GM12878 (cell line): ENCODE data around the gene CCDC27. TPM values are rescaled to one million over a fixed set of nuclear protein-coding genes. Genes with fewer than 3 reads are reported as not detected.

ENCODE experiments used
- ATAC-seq: fragments of 200-7000 bp; cut with Tn5 transposase; 3 replicates; pipeline ENCODE4 v1.9.1; 2020; ENCODE audit warnings: mild to moderate bottlenecking, moderate library complexity
- BruUV-seq: library from RNA; stranded (reverse); fragments of 400-500 nt; replicated peaks from 2 replicates; lab custom pipeline; 2021; lab: Mats Ljungman, UMichigan
- CTCF ChIA-PET: fragments of 300-600 bp; sonication (Branson Sonifier 250); formaldehyde crosslinking; extraction: SDS; loops from one replicate; lab custom pipeline; 2021; ENCODE audit warnings: inconsistent platforms; lab: Yijun Ruan, JAX
- POLR2A ChIA-PET: fragments of 350-600 bp; formaldehyde crosslinking; extraction: SDS; loops from one replicate; lab custom pipeline; 2021; ENCODE audit warnings: inconsistent platforms; lab: Charles Lee
- RAD21 ChIA-PET: fragments of 300-600 bp; sonication (Branson Sonifier 250); formaldehyde crosslinking; loops from one replicate; lab custom pipeline; 2023; ENCODE audit warnings: antibody characterized with exemption; ENCODE audit not compliant: unreplicated experiment; lab: Charles Lee
- SMC1A ChIA-PET: fragments of 300-600 bp; sonication (Branson Sonifier 250); formaldehyde crosslinking; loops from one replicate; lab custom pipeline; 2023; ENCODE audit not compliant: unreplicated experiment, uncharacterized antibody; lab: Charles Lee
- DNase-seq: peaks from one replicate; pipeline ENCODE4 v3.0.0-alpha.2; 2011; ENCODE audit warnings: low read depth, low spot score
- FAIRE-seq: peaks from 3 replicates; lab custom pipeline; 2011; peaks lifted over from hg19 to GRCh38; lab: Jason Lieb, UNC
- H2AFZ ChIP-seq: 2 replicates; pipeline ENCODE4 v1.6.0; 2011; ENCODE audit warnings: low read depth, low read length, control low read depth; ENCODE audit not compliant: control insufficient read depth
- H3K27ac ChIP-seq: 2 replicates; pipeline ENCODE4 v1.5.1; 2011; ENCODE audit warnings: control low read depth; ENCODE audit not compliant: control insufficient read depth, insufficient read depth
- H3K27me3 ChIP-seq, 2 experiments: replicated peaks in 1 of 2; 2 replicates each; pipeline versions ENCODE4 v1.6.0 to v1.6.1; 2011; ENCODE audit warnings: low read length in 1 of 2; ENCODE audit not compliant: control insufficient read depth in 2 of 2, insufficient read depth in 2 of 2
- H3K36me3 ChIP-seq, 2 experiments: 2 replicates each; pipeline ENCODE4 v1.5.1; 2011; ENCODE audit warnings: low read length in 1 of 2; ENCODE audit not compliant: control insufficient read depth in 2 of 2, insufficient read depth in 2 of 2
- H3K4me1 ChIP-seq: 2 replicates; pipeline ENCODE4 v1.6.1; 2011; ENCODE audit warnings: mild to moderate bottlenecking, low read length, moderate library complexity, mixed read lengths; ENCODE audit not compliant: control insufficient read depth, insufficient read depth
- H3K4me2 ChIP-seq: 2 replicates; pipeline ENCODE4 v1.6.0; 2011; ENCODE audit warnings: control low read depth; ENCODE audit not compliant: control insufficient read depth, insufficient read depth
- H3K4me3 ChIP-seq: fragments of 200-600 bp; sonication (generic); 2 replicates; pipeline ENCODE4 v1.5.1; 2016
- H3K79me2 ChIP-seq: 2 replicates; pipeline ENCODE4 v1.6.0; 2011; ENCODE audit warnings: low read length; ENCODE audit not compliant: control insufficient read depth, insufficient read depth
- H3K9ac ChIP-seq: 2 replicates; pipeline ENCODE4 v1.8.0; 2011; ENCODE audit warnings: low read length, control low read depth, mixed read lengths; ENCODE audit not compliant: control insufficient read depth, insufficient read depth
- H3K9me3 ChIP-seq: replicated peaks from 3 replicates; pipeline ENCODE4 v1.5.1; 2011; ENCODE audit warnings: mild to moderate bottlenecking, low read length; ENCODE audit not compliant: control insufficient read depth, insufficient read depth
- H4K20me1 ChIP-seq: 2 replicates; pipeline ENCODE4 v1.6.0; 2011; ENCODE audit not compliant: control insufficient read depth, insufficient read depth
- IRF5 ChIP-seq: fragments of 450-650 bp; IDR thresholded peaks from 2 replicates; pipeline ENCODE4 v1.6.1; 2017; ENCODE audit warnings: borderline replicate concordance
- NR2F1 ChIP-seq: fragments of 450-650 bp; conservative IDR thresholded peaks from 2 replicates; pipeline ENCODE4 v1.6.1; 2017; ENCODE audit warnings: mild to moderate bottlenecking
- PML ChIP-seq: IDR thresholded peaks from 2 replicates; pipeline ENCODE4 v1.6.1; 2012; ENCODE audit warnings: low read length, inconsistent platforms
- POLR2A ChIP-seq: IDR thresholded peaks from 2 replicates; pipeline ENCODE4 v1.6.1; 2011; ENCODE audit warnings: low read depth, mild to moderate bottlenecking, low read length
- RAD21 ChIP-seq: IDR thresholded peaks from 2 replicates; pipeline ENCODE4 v1.6.1; 2011; ENCODE audit warnings: mild to moderate bottlenecking, low read depth, low read length, moderate library complexity; ENCODE audit not compliant: insufficient read depth
- WGBS: methylation state at CpG from one replicate; pipeline ENCODE4 v1.1.6; 2016; ENCODE audit warnings: low lambda C conversion rate; ENCODE audit not compliant: insufficient replicate concordance, insufficient coverage; ENCODE audit errors: missing lambda C conversion rate; 5-methylcytosine and 5-hydroxymethylcytosine counted together
- in situ Hi-C: fragments of 300-500 bp; cut with MboI; formaldehyde crosslinking; loops from 9 replicates; pipeline ENCODE4 v1.14.3; 2018; ENCODE audit warnings: mixed read lengths
- intact Hi-C: fragments of 100-400 bp; cut with micrococcal nuclease; formaldehyde crosslinking; loops from one replicate; pipeline ENCODE4 v1.14.2; 2022; ENCODE audit not compliant: unreplicated experiment
- polyA plus RNA-seq, 11 experiments: library from polyadenylated mRNA; depleted of rRNA in 4 of 11; unstranded in 6 of 11; stranded (reverse) in 5 of 11; fragments of >200 nt; fragmentation: Nextera tagmentation in 4 of 11; fragmentation: Illumina TruSeq in 1 of 11; extraction: Ambion mirVana in 4 of 11; extraction: Trizol in 1 of 11; gene quantifications; 1 replicate in 1 of 11; 2 replicates in 10 of 11; pipeline versions ENCODE4 v1.2.1 to v1.2.3, GENCODE V29; 2011 to 2016; ENCODE audit warnings: inconsistent platforms in 2 of 11, missing spikeins in 2 of 11, low read depth in 1 of 11
- total RNA-seq, 4 experiments: library from RNA; depleted of rRNA in 3 of 4; stranded (reverse); fragments of >200 nt in 3 of 4; fragmentation: Illumina TruSeq in 1 of 4; extraction: Trizol in 1 of 4; gene quantifications; 2 replicates each; pipeline versions ENCODE4 v1.2.1 to v1.2.3, GENCODE V29; 2013 to 2021

The CCDC27 gene
- total and polyA plus RNA-seq, 10 of the 15 experiments (the other 5 are each of a cell fraction or from before 2014, with no cell fraction given) = 0.05 TPM; not detected in 9

- no TSS peak for BruUV-seq
- H3K27ac ChIP-seq = no peak overlapping the region
- H3K36me3 ChIP-seq = peaks cover 0 to 35% of the 10 kb centered on the region in 2 experiments; a peak in 2 of 4 replicates
- in situ Hi-C loops (no loop called here), intact Hi-C loops (no loop called here)
- H3K4me1 ChIP-seq = no peaks in the 10 kb centered on the region
- no peaks in the 10 kb centered on the region for H4K20me1 ChIP-seq
- no peaks in the 10 kb centered on the region for H3K9me3 ChIP-seq
- DNase-seq (no peak), ATAC-seq (no peak), FAIRE-seq (no peak)
- peak; percentile 15 for TF ChIP-seq POLR2A
- no peak for TF ChIP-seq PML
- TF ChIP-seq NR2F1 = no peak
- H2AFZ ChIP-seq = no peak overlapping the region
- no peaks in the 10 kb centered on the region for H3K79me2 ChIP-seq
- SMC1A ChIA-PET = no interaction called here
- RAD21 ChIA-PET = no interaction called here
- H3K4me3 ChIP-seq = no peak overlapping the region
- 79% methylated on average over 24 of the region's 25 CpGs for WGBS
- CTCF ChIA-PET = no interaction called here
- H3K27me3 ChIP-seq = no peaks in the 10 kb centered on the region
- H3K9ac ChIP-seq = no peak overlapping the region
- POLR2A ChIA-PET = no interaction called here
- no peak overlapping the region for H3K4me2 ChIP-seq
These were observed 21.6 kb upstream of the CCDC27 start for GRCh38 chr1:3730543-3731247.

GRCh38 chr1:3731583-3732433, 20.4 kb upstream of the CCDC27 start:
- no peaks in the 10 kb centered on the region for H3K79me2 ChIP-seq
- ChIA-PET POLR2A (no interaction called here), RAD21 (no interaction called here), CTCF (no interaction called here), SMC1A (no interaction called here)
- H2AFZ ChIP-seq = no peak overlapping the region
- H3K4me2 ChIP-seq = no peak overlapping the region
- FAIRE-seq = no peak
- H3K4me3 ChIP-seq = no peak overlapping the region
- H3K9me3 ChIP-seq = no peaks in the 10 kb centered on the region
- intact Hi-C loops (no loop called here), in situ Hi-C loops (no loop called here)
- no peak overlapping the region for H3K27ac ChIP-seq
- no TSS peak for BruUV-seq
- no peaks in the 10 kb centered on the region for H3K4me1 ChIP-seq
- no peak for TF ChIP-seq IRF5
- TF ChIP-seq POLR2A = peak; percentile 18; the same call in 1 of the 2 replicates
- no peak for TF ChIP-seq RAD21
- no peaks in the 10 kb centered on the region for H4K20me1 ChIP-seq
- peaks cover 0 to 35% of the 10 kb centered on the region in 2 experiments; a peak in 2 of 4 replicates for H3K36me3 ChIP-seq
- no peak for ATAC-seq
- 77% methylated on average over 25 of the region's 25 CpGs for WGBS
- no peaks in the 10 kb centered on the region for H3K27me3 ChIP-seq
- no peak for DNase-seq
- no peak overlapping the region for H3K9ac ChIP-seq
